Stimulated activated CD8-positive, alpha-beta memory T cell treated with anti-CD3 and anti-CD28 coated beads, Interleukin-7, amount 100 ng/mL, for 48 hours (primary cell): Measurements from ENCODE around the gene FAM177B.
"Not testable (repeated sequence)": the region's sequence is repeated elsewhere in the genome, so short reads cannot be mapped to it uniquely, and the experiment has no call there.

ENCODE experiments used
- DNase-seq, 2 donors: peaks; one replicate each; pipeline ENCODE4 v3.0.0-alpha.2; 2020; ENCODE audit warnings: low read depth in 1 of 2; ENCODE audit errors: extremely low read depth in 1 of 2

FAM177B gene

GRCh38 chr1:222739465-222739864 lies 2.5 kb downstream of the FAM177B start:
- DNase-seq, result no peak

DNA sequence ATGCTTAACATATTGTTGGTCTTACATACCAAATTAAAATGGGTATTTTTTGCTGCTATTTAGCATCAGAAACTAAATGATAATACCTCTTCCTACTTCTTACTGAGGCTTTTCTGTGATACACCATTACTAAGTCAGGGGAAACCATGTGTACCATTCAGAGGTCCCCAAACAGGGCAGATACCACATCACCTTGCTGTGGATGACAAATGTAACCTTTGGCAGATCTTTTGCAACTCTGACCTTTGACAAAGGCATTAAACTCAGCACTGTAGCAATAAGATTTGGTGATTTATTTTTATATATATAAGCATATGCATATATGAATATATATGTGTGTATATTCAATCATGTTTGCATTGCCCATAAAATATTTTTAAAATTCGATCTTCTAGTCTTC lies 2.9 kb downstream of the FAM177B start:
- no peak for DNase-seq

GRCh38 chr1:222741630-222742457 lies 4.8 kb downstream of the FAM177B start:
- DNase-seq, result not testable (repeated sequence)

DNA sequence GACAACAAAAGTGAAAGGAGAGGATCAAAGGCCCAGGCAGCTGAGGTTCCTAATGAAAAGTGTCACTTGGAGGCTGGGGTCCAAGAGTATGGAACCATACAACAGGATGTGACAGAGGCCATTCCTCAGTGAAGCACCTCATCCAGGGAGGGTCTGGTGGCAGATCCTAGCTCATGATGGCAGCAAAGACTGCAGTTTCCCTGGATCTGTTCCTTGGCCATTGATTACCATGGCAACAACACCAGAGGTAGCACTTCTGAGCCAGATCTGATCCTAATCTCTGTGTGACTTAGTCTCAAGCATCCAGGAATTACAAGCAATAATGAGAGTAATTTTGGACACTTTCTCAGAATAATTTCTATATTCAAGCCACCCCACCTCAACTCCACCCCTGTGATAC lies 12.9 kb downstream of the FAM177B start:
- no peak for DNase-seq

- DNase-seq, result no peak
Measured at GRCh38 chr1:222750651-222751050, 13.6 kb downstream of the FAM177B start.

GRCh38 chr1:222751255-222751654 lies 14.3 kb downstream of the FAM177B start:
- DNase-seq, result no peak

DNA sequence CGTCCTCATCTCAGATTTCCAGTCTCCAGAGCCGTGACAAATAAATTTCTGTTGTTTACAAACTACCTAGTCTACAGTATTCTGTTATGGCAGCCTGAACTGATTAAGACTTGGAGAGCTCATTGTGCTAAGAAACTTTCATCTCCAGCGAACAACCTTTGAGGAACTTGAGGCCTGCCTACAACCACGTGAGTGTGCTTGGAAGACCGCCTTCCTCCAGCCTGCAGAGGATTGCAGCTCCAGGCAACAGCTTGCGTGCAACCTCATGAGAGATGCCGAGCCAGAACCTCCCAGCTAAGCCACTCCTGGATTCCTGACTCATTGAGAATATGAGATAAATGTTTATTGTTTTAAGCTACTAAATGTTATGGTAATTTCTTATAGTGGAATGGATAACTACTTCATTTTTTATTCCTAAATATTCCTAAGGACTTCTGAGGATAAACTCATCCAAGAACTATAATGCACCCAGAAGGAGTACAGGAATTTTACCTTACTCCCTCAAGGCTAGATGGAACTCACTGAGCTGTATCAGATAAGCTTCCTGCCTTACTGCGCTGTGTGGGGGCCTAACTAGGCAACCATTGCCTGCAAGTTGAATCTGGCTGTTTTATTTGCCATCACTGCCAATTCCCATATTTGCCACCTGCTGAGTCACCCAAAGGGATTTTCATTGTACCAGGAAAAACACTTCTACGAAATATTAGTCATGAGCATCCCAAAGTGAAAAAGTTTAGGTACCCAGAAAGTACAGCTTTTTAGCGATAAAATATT lies 17.6 kb downstream of the FAM177B start:
- DNase-seq, result no peak

DNA sequence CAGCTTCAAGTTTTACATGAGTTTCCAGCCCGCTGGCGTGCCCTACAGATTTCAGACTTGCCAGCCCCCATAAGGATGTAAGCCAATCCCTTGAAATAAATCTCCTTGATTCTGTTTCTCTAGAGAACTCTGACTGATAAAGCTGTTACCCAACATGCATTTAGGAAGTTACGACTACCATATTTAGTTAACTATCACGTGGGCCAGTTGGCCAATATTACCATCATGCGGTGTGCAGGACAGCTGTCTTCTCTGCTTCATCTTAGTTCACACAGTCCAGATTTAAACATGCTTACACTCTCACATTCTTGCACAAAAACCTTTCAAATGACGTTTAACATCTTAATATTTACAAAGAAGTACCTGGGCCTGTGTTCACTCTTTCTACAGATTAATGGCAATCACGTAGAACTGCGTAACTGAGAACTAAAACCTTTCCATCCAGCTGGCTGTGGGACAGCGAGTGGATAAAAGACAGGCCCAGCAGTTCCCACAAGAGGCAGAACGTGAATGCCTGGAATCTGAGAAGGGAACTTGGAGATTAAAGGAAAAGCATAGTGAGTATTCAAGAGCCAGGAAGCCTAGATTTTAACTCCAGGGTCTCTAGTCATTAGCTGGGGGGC lies 20.8 kb downstream of the FAM177B start:
- no peak for DNase-seq

GRCh38 chr1:222759451-222760035 lies 22.5 kb downstream of the FAM177B start:
- DNase-seq, result no peak

- no peak for DNase-seq
Measured at GRCh38 chr1:222761083-222761482, 24.1 kb downstream of the FAM177B start.

- not testable (repeated sequence) for DNase-seq
Measured at GRCh38 chr1:222762178-222762577, 25.2 kb downstream of the FAM177B start.

GRCh38 chr1:222767152-222767571 lies 30.2 kb downstream of the FAM177B start:
- no peak for DNase-seq

DNA sequence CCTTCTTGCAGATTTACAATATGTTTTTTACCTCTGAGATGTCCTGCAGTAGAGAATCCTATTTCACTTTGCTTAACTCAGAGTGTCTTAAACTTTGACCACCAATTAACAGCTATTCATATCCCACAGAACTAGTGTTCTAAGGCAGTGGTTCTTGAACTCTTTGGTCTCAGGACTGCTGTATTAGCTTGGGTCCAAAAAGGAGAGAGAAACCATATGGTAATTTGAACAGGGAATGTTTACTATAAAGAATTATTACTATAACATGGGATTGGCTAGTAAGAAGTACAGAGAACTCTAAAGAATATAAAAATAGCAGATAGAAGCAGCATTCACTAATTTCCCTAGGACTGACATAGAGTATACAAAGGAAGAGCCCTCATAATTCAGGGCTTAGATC lies 31.6 kb downstream of the FAM177B start:
- no peak for DNase-seq

- DNase-seq, result no peak
Measured at GRCh38 chr1:222769181-222769580, 32.2 kb downstream of the FAM177B start.

- DNase-seq, result no peak
Measured at GRCh38 chr1:222769971-222770620, 33.1 kb downstream of the FAM177B start.

GRCh38 chr1:222772996-222773379 lies 36.0 kb downstream of the FAM177B start:
- DNase-seq, result no peak

DNA sequence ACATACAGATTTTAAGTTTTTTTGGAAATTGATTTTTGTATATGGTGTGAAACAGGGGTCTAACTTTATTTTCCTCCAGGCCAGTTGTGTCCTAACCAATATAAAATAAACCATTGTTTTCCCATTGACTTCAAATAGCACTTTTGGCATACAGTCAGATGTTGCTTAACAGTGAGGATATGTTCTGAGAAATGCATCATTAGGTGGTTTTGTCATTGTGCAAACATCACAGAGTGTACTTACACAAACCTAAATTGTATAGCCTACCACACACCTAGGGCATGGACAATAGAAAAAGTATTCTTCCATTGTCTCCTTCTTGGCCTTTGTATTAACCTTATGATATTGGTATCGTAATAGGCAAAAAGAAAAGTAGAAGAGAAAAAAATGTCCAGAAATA lies 40.5 kb downstream of the FAM177B start:
- DNase-seq, result no peak

- DNase-seq, result no peak
Measured at GRCh38 chr1:222777977-222778376, 41.0 kb downstream of the FAM177B start.

GRCh38 chr1:222781251-222781650 lies 44.2 kb downstream of the FAM177B start:
- no peak for DNase-seq

DNA sequence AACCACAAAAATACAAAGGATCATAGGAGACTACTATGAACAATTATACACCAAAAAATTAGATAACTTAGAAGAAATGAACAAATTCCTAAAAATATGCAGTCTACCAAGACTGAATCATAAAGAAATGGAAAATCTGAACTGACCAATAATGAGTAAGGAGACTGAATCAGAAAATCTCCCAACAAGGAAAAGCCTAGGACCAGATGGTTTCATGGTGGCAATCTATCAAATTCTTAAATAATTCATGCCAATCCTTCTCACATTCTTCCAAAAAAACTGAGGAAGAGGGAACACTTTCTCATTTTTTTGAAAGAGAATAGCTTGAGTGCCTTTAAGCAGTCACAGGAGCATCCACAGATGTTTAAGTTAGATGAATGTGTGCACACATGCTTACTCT lies 46.0 kb downstream of the FAM177B start:
- no peak for DNase-seq

DNA sequence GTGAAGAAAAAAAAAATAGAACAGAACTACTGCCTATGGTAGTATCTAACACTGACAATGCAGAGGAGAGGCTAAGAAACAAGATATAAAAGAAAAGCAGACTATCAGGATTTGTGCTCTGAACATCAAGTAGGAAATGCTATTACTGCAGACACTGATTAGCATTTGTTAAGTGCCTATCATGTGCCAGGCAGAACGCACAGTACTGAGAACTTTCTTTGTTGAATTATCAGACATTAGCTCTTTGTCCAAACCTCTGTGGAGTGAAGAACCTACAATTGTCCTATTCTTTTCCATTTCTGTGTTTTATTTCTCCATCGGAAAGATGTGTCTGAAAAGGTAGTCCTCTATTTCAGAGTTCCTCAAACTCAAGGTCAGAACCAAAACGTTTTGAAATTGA lies 47.4 kb downstream of the FAM177B start:
- no peak for DNase-seq
